ENCODE results near the gene TMEM184A.

The TMEM184A gene

DNA sequence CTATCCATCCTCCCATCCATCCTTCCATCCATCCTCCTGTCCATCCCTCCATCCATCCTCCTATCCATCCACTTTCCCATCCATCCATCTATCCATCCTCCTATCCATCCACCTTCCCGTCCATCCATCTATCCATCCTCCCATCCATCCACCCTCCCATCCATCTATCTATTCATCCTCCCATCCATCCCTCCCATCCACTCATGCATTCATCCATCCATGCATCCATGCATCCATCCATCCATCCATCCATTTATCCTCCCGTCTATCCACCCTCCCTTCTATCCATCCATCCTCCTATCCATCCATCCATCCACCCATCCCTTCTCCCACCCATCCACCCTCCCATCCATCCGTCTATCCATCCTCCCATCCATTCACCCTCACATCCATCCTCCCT, 39.0 kb upstream of the TMEM184A start:
- Mint-ChIP-seq H3K9me3 (peaks cover 10% of the 10 kb centered on the region), H3K27ac (no peak overlapping the region), H3K36me3 (ENCODE audit: low read depth) (no peaks in the 10 kb centered on the region), H3K4me3 (no peak overlapping the region), H3K4me1 (ENCODE audit: low read depth) (no peaks in the 10 kb centered on the region), H3K27me3 (peaks cover 37% of the 10 kb centered on the region)
- intact Hi-C loops (cut with micrococcal nuclease), result no loop called here

DNA sequence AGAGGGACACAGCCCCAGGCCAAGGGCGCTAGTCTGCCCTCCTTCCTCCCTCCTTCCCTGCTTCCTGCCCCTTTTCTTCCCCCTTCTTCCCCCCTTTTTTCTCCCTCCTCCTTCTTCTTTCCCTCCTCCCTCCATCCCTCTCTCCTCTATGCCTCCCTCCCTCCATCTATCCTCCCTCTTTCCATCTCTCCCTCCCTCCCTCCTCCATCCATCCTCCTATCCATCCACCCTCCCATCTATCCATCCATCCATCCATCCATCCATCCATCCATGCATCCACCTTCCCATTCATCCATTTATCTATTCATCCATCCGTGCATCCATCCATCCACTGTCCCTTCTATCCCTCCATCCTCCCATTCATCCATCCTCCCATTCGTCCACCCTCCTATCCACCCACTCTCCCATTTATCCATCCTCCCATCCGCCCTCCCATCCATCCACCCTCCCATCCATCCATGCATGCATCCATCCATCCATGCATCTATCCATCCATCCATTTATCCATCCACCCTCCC, 38.0 kb upstream of the TMEM184A start:
- Mint-ChIP-seq H3K4me1 (ENCODE audit: low read depth) (no peaks in the 10 kb centered on the region), H3K27ac (no peak overlapping the region), H3K36me3 (ENCODE audit: low read depth) (no peaks in the 10 kb centered on the region), H3K4me3 (no peak overlapping the region), H3K27me3 (peaks cover 43% of the 10 kb centered on the region), H3K9me3 (peaks cover 19% of the 10 kb centered on the region)
- intact Hi-C loops (cut with micrococcal nuclease), result no loop called here

DNA sequence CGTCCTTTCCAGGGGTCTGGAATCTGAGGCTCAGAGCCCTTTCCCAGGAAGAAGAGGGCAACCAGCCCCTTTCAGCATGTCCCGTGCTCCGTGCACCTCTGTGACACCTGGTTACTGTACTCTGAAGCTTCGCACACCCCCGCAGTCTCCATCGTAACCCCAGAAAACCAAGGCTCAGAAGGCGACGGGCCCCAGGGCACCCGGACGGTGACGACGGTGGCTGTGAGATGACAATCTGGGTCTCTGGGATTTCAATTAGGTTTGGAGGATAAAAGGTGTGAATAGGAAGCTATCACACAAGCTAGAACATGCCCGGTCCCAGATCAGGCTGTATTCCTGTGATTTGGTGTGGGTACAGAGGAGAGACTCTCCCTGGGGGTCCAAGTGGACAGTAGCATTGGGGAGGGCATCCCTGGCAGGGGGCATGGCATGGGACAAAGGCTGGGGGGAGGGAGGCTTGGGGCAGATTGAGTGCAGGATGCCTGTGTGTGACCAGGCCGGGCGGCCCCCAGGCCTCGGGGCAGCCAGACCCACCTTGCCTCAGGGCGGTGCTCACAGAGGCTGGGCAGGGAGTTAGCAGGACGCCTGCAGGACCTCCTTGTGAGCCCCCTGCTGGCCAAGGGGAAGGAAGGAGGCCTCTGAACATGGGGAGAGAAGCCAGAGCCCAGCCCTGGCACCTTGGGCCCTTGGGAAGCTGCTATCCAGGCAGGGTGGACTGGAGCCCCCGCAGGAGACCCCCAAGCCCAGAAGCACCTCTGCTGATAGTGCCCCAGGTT, 37.3 kb upstream of the TMEM184A start:
- peaks cover 20% of the 10 kb centered on the region for H3K9me3 Mint-ChIP-seq
- H3K4me3 Mint-ChIP-seq, result no peak overlapping the region
- H3K4me1 Mint-ChIP-seq (ENCODE audit: low read depth), result no peaks in the 10 kb centered on the region
- peaks cover 50% of the 10 kb centered on the region for H3K27me3 Mint-ChIP-seq
- no peak overlapping the region for H3K27ac Mint-ChIP-seq
- intact Hi-C loops (cut with micrococcal nuclease), result no loop called here
- H3K36me3 Mint-ChIP-seq (ENCODE audit: low read depth), result no peaks in the 10 kb centered on the region

DNA sequence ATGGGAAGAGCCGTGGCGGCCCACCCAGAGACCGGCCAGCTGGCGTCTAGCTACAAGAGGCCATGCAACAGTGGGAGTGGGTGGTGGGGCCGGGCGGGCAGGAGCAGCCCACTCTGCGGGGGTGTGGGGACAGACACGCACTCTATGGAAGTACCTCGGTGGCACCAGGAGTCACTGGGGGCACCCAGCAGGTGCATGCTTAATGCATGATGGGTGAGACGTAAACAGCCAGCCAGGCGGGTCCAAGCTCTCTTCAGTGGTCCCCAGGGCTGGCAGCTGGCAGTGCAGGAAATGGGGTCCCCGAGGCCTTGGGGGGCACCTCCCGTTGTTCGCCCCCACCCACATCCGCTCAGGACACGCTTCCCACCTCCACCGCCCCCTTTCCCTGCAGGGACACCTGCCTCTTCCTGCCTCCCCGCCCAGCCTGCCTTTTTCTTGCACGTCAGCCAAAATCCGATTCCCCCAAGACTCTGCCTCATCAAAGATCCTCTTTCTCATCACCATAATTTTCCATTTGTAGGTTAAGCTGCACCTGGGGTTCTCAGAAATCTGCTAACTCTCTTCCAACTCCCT, 36.4 kb upstream of the TMEM184A start:
- Mint-ChIP-seq H3K4me3 (no peak overlapping the region), H3K27ac (no peak overlapping the region), H3K9me3 (peaks cover 17% of the 10 kb centered on the region), H3K27me3 (peaks cover 49% of the 10 kb centered on the region), H3K36me3 (ENCODE audit: low read depth) (no peaks in the 10 kb centered on the region), H3K4me1 (ENCODE audit: low read depth) (no peaks in the 10 kb centered on the region)
- intact Hi-C loops (cut with micrococcal nuclease), result no loop called here

DNA sequence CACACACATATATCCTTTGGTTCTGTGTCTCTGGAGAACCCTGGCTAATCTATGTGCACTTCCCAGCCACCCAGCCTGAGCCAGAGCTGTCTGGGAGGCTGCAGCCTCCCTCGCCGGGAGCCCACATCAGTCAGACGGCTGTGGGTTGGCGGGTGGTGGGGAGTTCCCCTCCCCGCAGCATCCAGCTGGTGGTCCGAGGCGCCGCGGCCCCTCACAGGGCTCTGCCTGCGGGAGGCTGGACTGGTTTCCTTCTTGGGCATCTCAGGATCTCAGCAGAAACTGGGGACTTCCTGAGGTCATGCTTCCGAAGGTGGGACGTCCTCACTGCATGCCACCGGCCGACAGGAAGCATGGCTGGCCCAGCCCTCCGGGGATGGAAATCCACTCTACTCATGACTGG, 35.9 kb upstream of the TMEM184A start:
- Mint-ChIP-seq H3K9me3 (peaks cover 17% of the 10 kb centered on the region), H3K27ac (no peak overlapping the region), H3K27me3 (peaks cover 49% of the 10 kb centered on the region), H3K36me3 (ENCODE audit: low read depth) (no peaks in the 10 kb centered on the region), H3K4me1 (ENCODE audit: low read depth) (no peaks in the 10 kb centered on the region), H3K4me3 (no peak overlapping the region)
- intact Hi-C loops (cut with micrococcal nuclease), result no loop called here

DNA sequence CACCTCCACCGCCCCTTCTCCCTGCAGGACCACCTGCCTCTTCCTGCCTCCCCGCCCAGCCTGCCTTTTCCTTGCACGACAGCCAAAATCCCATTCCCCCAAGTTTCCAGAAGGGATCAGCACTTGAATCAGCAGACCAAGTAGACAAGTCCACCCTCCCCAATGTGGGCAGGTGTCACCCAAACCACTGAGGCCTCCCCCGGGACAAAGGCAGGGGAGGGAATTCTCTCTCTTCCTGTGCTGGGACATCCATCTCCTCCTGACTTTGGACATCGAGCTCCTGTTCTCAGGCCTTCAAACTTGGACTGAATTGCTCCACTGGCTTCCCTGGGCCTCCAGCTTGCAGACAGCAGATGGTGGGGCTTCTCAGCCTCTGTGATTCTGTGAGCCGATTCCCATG, 35.4 kb upstream of the TMEM184A start:
- Mint-ChIP-seq H3K9me3 (peaks cover 17% of the 10 kb centered on the region), H3K4me1 (ENCODE audit: low read depth) (no peaks in the 10 kb centered on the region), H3K27me3 (peaks cover 47% of the 10 kb centered on the region), H3K36me3 (ENCODE audit: low read depth) (no peaks in the 10 kb centered on the region), H3K4me3 (no peak overlapping the region), H3K27ac (no peak overlapping the region)
- intact Hi-C loops (cut with micrococcal nuclease), result no loop called here

DNA sequence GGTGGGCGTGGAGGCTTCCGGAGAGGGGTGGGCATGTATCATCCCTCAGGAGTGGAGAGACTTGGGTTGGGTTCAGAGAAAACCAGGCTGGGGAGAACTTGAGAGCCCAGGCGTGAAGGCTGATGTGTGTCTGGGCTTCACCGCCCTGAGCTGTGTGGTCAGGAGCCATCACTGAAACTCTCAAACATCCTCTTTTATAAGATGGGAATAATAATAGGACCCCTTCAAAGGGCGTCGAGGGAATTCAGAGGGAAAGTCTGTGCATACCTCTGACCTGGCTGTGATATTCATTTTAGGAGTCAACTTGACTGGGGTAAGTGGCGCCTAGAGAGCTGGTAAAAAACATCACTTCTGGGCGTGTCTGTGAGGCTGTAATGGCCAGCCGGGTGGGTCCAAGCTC, 34.9 kb upstream of the TMEM184A start:
- peaks cover 47% of the 10 kb centered on the region for H3K27me3 Mint-ChIP-seq
- H3K4me3 Mint-ChIP-seq, result no peak overlapping the region
- H3K9me3 Mint-ChIP-seq, result peaks cover 17% of the 10 kb centered on the region
- no peaks in the 10 kb centered on the region for H3K4me1 Mint-ChIP-seq (ENCODE audit: low read depth)
- intact Hi-C loops (cut with micrococcal nuclease), result no loop called here
- no peak overlapping the region for H3K27ac Mint-ChIP-seq
- H3K36me3 Mint-ChIP-seq (ENCODE audit: low read depth), result no peaks in the 10 kb centered on the region

DNA sequence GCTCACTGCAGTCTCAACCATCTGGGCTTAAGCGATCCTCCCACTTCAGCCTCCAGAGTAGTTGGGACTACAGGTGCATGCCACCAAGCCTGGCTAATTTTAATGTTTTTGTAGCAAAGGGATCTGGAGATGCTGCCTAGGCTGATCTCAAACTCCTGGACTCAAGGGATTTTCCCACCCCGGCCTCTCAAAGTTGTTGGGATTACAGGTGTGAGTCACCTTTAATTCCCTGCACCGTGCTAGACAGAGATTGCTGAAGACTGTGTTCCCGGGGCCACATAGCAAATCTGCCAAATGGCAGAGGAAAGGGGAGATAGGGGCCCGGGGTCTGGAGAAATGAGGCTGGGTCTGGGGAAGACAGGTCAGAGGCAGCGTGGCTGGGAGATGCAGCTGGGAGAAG, 34.5 kb upstream of the TMEM184A start:
- H3K27ac Mint-ChIP-seq, result no peak overlapping the region
- intact Hi-C loops (cut with micrococcal nuclease), result no loop called here
- H3K4me1 Mint-ChIP-seq (ENCODE audit: low read depth), result no peaks in the 10 kb centered on the region
- peaks cover 17% of the 10 kb centered on the region for H3K9me3 Mint-ChIP-seq
- H3K27me3 Mint-ChIP-seq, result peaks cover 47% of the 10 kb centered on the region
- H3K36me3 Mint-ChIP-seq (ENCODE audit: low read depth), result no peaks in the 10 kb centered on the region
- H3K4me3 Mint-ChIP-seq, result no peak overlapping the region

DNA sequence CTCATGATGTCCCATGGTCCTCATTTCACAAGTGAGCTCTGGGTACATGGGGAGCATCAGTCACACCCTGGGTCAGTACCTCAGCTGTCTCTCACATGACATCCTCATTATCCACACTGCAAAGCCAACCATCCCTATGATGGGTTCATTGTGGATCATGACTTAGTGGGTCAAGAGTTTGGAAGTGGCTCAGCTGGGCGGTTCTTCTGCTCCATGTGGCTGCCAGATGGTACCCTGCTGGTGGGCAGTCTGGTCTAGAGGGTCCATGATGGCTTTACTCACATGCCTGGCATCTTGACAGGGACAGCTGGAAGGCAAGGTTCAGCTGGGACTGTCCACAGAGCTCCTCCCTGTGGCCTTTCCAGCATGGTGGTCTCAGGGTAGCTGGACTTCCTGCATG, 33.0 kb upstream of the TMEM184A start:
- Mint-ChIP-seq H3K36me3 (ENCODE audit: low read depth) (no peaks in the 10 kb centered on the region), H3K4me1 (ENCODE audit: low read depth) (no peaks in the 10 kb centered on the region), H3K9me3 (peaks cover 17% of the 10 kb centered on the region), H3K27ac (no peak overlapping the region), H3K27me3 (peaks cover 47% of the 10 kb centered on the region), H3K4me3 (no peak overlapping the region)
- intact Hi-C loops (cut with micrococcal nuclease), result no loop called here

DNA sequence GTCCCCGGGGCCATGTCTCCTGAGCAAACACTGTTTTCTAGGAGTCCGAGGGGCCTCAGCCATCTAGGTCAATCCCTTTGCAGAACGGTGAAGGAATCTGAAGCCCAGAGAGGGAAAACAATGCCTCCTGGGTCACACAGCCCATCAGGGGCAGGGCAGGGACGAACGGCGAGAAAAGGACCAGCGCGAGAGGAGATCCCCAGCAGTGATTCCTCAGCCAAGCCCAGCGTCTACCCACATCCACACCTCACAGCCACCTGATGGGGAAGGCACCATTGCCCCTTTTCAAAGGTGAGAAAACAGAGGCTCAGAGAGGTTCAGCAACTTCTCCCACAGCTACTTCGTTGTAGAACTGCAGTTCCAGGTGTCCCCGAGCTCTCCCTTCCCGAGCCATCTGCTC, 31.7 kb upstream of the TMEM184A start:
- H3K27me3 Mint-ChIP-seq, result peaks cover 39% of the 10 kb centered on the region
- no peaks in the 10 kb centered on the region for H3K36me3 Mint-ChIP-seq (ENCODE audit: low read depth)
- peaks cover 17% of the 10 kb centered on the region for H3K9me3 Mint-ChIP-seq
- H3K4me1 Mint-ChIP-seq (ENCODE audit: low read depth), result no peaks in the 10 kb centered on the region
- H3K4me3 Mint-ChIP-seq, result no peak overlapping the region
- intact Hi-C loops (cut with micrococcal nuclease), result no loop called here
- no peak overlapping the region for H3K27ac Mint-ChIP-seq

DNA sequence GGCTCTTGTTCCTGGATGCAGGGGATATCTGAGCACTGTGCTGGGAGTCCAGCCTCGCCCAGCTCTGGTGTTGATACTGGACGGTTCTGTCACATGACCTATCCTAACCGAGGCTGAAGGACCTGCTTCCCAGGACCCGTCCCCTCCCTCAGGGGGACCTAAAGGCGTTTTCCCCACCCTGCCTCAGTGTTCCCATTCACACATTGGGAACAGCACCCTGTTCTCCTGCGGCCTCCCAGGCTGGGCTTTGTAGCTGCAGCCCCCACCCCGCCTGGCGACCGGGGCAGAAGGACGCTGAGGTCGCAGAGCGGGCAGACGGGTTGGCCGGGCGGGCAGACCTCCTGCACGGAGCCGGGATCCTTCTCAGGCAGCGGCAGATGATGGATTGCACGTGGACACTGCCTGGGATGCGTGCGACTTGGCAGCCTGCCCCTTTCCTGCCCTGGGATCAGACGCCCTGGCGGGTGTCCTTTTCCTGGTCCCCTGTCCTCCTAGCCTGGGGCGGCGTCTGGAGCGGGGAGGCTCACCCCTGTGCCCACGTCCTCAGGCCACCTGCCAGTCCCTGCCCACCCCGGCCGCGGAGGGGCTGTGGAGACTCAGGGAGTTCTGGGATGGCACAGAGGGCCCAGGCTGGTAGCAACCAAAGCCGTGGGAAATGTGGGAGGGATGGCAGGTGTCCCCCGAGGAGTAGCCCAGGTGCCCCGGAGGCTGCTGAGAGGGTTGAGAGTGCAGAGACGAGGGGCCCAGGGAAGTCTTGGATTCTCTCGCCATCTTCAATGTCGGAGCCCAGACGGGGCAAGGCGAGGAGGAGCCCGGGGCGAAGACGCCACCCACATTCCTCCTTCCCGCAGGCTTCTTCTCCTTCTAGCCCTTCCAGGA, 31.1 kb upstream of the TMEM184A start:
- H3K4me3 Mint-ChIP-seq, result no peak overlapping the region
- H3K4me1 Mint-ChIP-seq (ENCODE audit: low read depth), result no peaks in the 10 kb centered on the region
- peaks cover 32% of the 10 kb centered on the region for H3K27me3 Mint-ChIP-seq
- peaks cover 17% of the 10 kb centered on the region for H3K9me3 Mint-ChIP-seq
- H3K36me3 Mint-ChIP-seq (ENCODE audit: low read depth), result no peaks in the 10 kb centered on the region
- no peak overlapping the region for H3K27ac Mint-ChIP-seq
- intact Hi-C loops (cut with micrococcal nuclease), result no loop called here

DNA sequence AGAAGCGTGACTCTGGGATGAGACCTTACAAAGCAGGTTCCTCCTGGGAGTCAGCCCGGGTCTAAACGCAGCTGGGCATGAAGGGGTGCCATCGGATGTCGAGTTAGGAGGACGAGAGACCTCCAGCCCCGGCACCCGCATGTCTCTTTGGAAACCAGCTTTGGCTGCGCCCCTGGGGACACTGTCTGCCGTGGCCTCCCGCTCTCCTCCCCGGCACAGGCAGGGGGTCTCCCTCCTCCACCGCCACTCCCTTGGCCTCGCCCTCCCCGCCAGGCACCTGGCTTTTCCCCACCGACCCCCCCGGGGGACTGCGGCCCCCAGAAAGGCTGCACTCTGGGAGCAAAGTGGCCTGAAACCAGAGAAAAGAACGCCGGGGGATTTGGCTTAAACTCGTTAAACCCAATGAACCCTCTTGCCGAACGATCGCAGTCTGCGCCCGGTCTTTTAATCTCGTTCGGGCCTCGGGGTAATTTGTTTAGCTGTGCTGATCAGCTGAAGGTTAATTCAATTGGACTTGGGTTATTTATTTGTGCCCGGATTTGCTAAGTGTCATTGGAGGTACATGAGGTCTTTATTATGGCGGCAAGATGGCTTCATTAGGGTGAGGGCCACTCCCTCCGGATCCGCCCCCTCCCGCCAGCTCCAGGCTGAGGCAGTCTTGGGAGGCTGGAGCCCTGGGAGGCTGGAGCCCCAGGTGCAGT, 30.3 kb upstream of the TMEM184A start:
- H3K4me1 Mint-ChIP-seq (ENCODE audit: low read depth), result no peaks in the 10 kb centered on the region
- H3K27me3 Mint-ChIP-seq, result peaks cover 24% of the 10 kb centered on the region
- no peaks in the 10 kb centered on the region for H3K36me3 Mint-ChIP-seq (ENCODE audit: low read depth)
- H3K4me3 Mint-ChIP-seq, result no peak overlapping the region
- intact Hi-C loops (cut with micrococcal nuclease), result no loop called here
- H3K27ac Mint-ChIP-seq, result no peak overlapping the region
- peaks cover 17% of the 10 kb centered on the region for H3K9me3 Mint-ChIP-seq

DNA sequence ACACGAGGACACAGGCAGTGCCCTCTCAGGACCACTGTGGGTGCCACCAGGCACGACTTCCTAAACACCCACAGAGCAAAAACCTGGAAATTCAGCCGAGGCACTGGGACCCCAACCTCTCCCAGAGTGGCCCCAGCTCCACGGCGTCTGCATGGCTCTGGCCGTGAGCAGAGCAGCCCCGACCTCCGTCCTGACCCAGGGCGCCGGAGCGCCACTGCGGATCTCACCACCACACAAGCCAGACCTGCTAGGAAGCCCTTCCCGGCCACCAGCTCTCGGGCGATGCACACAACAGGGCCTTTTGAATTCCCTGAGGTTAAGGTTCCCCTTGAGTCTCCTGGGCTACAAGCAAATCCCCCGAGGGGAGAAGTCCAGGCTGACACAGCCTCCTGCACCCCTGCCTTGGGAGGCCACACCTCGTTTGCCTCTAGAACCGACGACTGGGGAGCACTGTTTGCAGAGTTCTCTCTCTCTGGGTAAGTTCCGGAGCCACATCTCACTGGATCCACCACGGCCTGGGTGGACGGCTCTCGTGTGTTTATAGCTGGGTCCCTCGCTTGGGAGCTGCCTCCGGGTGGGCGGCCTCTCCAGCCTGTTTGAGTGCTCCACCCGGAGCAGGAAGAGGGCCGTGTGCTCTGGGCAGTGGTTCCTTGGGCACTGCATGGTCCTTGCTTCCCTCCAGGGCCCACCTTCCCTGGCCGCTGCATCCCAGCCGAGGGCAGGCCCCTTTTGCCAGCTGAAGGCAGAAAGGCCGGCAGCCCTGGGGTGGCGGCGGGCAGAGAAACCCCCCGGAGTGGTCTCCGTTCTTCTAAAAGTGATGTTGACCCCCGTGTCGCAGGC, 29.4 kb upstream of the TMEM184A start:
- intact Hi-C loops (cut with micrococcal nuclease), result no loop called here
- Mint-ChIP-seq H3K4me3 (no peak overlapping the region), H3K27ac (peak overlapping the region; percentile 1), H3K27me3 (peaks cover 16% of the 10 kb centered on the region), H3K9me3 (peaks cover 17% of the 10 kb centered on the region), H3K4me1 (ENCODE audit: low read depth) (peaks cover under 1% of the 10 kb centered on the region), H3K36me3 (ENCODE audit: low read depth) (no peaks in the 10 kb centered on the region)

Measured in dendritic cell treated with granulocyte-macrophage colony-stimulating factor and Interleukin-4, amounts not matched to agents 40 ng/mL and 50 ng/mL, for 4 days (primary cell).